Measurements from ENCODE around the gene ADORA3. TPM values are rescaled to one million over a fixed set of nuclear protein-coding genes. Genes with fewer than 3 reads are reported as not detected.
A peak's percentile ranks its signal among the peaks of the same experiment; 100 is the strongest.

Gene ADORA3
- total RNA-seq, 2 donors from 2014 or later: 2.1 to 4.7 TPM

GRCh38 chr1:111483166-111483565 lies 20.3 kb downstream of the ADORA3 start:
- DNase-seq (no peak), ATAC-seq (no peak)
- intact Hi-C loops (cut with DNase I, micrococcal nuclease): loop anchor here in 1 of 2 donors (5.0 kb wide), 1 partner anchor 289 kb away; no protein-coding TSS in a partner anchor

GRCh38 chr1:111481387-111482221 lies 21.8 kb downstream of the ADORA3 start:
- intact Hi-C loops (cut with DNase I, micrococcal nuclease): loop anchor here in 1 of 2 donors (5.0 kb wide), 1 partner anchor 291 kb away; no protein-coding TSS in a partner anchor
- DNase-seq (peak; percentile 68 to 81), ATAC-seq (peak; percentile 100)

DNA sequence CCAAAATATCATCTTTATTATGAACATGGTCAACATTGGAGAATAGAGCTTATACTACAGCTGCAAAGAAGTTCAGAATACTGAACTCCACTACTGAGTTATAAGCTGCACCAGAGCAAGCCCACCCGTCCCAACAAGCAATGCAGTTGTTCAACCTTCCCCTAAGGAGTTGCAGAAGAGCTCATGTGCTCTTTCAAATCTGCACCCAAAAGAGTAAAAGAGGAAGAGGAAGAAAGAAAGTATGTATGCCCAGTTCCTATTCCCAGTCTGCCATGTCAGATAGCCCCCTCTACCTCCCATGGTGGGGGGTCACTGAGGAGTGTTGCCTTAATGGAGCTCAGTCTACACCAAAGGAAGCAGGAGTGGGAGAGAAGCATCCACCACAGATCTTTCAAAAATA lies 22.8 kb downstream of the ADORA3 start:
- ATAC-seq (no peak), DNase-seq (no peak)
- intact Hi-C loops (cut with DNase I, micrococcal nuclease): loop anchor here in 1 of 2 donors (5.0 kb wide), 1 partner anchor 292 kb away; no protein-coding TSS in a partner anchor

- intact Hi-C loops (cut with DNase I, micrococcal nuclease): no loop called here
- DNase-seq (no peak), ATAC-seq (no peak)
Observed at GRCh38 chr1:111476761-111477309, 26.6 kb downstream of the ADORA3 start.

- intact Hi-C loops (cut with DNase I, micrococcal nuclease): no loop called here
- ATAC-seq (no peak), DNase-seq (no peak)
Observed at GRCh38 chr1:111476214-111476613, 27.2 kb downstream of the ADORA3 start.

GRCh38 chr1:111475701-111476100 lies 27.7 kb downstream of the ADORA3 start:
- DNase-seq: no peak
- no peak for ATAC-seq
- intact Hi-C loops (cut with DNase I, micrococcal nuclease): no loop called here

GRCh38 chr1:111474521-111474920 lies 28.9 kb downstream of the ADORA3 start:
- intact Hi-C loops (cut with DNase I, micrococcal nuclease): no loop called here
- no peak for DNase-seq
- ATAC-seq: no peak

- no peak for ATAC-seq
- intact Hi-C loops (cut with DNase I, micrococcal nuclease): no loop called here
Observed at GRCh38 chr1:111474106-111474505, 29.3 kb downstream of the ADORA3 start.

GRCh38 chr1:111471538-111471937 lies 31.9 kb downstream of the ADORA3 start:
- intact Hi-C loops (cut with DNase I, micrococcal nuclease): no loop called here
- ATAC-seq: no peak
- DNase-seq: no peak

More at GRCh38 chr1:111474106-111474505, 29.3 kb downstream of the ADORA3 start:
- DNase-seq: no peak

DNA sequence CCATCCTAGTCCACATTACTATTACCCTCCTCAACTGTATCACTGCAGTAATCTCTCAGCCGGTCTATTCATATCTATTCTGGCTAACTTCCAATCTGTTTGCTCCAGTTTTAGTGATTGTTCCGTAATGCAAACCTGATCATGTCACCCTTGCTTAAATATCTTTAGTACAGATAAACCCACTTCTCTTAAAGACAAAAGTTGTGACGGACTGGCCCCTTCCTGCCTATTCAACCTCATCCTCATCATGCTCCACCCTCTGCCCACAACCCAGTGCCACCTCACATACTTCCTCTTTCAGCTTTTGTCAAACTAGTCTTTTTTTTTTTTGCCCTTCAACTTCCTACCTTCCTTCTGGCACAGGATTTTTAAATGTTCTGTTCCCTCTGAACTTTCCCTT lies 32.4 kb downstream of the ADORA3 start:
- intact Hi-C loops (cut with DNase I, micrococcal nuclease): no loop called here
- DNase-seq (peak; percentile 35 to 64), ATAC-seq (peak; percentile 55)

DNA sequence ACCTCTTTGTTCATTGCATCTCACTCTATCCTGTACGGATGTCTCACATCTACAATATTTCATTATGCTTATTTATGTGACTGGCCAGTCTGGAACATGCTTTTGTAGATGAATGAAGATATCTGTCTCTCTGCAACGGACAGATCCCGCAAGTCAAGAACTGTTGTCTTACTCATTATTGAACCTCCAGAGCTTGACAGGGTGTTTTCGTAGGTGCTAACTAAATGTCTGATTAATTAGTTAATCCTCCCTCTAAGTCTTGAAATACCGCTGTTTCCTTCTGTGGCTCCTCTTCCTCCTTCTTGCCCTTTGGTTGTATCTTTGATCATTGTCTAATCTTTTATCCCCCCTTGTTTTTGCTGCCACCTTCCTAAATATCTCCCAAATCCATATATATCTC lies 32.8 kb downstream of the ADORA3 start:
- ATAC-seq: no peak
- intact Hi-C loops (cut with DNase I, micrococcal nuclease): no loop called here
- no peak for DNase-seq

DNA sequence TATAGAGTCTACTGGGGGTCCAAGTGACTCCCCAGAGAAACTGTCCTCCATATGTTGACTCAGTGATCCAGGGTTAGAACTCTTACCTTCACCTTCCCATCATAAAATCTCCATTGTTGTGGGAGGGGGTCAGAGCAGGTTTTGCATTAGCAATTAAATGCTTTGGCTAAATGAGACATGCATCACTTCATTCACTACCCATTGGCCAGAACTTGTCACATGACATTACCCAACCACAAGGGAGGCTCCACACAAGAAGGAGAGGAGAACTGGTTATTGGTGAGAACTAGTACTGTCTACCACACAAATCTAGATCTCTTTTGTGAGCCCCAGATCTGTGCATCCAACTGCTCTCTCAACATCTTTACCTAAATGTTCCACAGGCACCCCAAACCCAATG lies 33.9 kb downstream of the ADORA3 start:
- ATAC-seq (no peak), DNase-seq (no peak)
- intact Hi-C loops (cut with DNase I, micrococcal nuclease): no loop called here

- ATAC-seq: no peak
- intact Hi-C loops (cut with DNase I, micrococcal nuclease): no loop called here
Observed at GRCh38 chr1:111468717-111469100, 34.7 kb downstream of the ADORA3 start.

GRCh38 chr1:111467865-111468716 lies 35.3 kb downstream of the ADORA3 start:
- ATAC-seq: no peak
- DNase-seq: no peak
- intact Hi-C loops (cut with DNase I, micrococcal nuclease): no loop called here

More at GRCh38 chr1:111468717-111469100, 34.7 kb downstream of the ADORA3 start:
- DNase-seq: no peak

GRCh38 chr1:111466480-111466879 lies 37.0 kb downstream of the ADORA3 start:
- ATAC-seq: no peak
- intact Hi-C loops (cut with DNase I, micrococcal nuclease): no loop called here
- DNase-seq: no peak

GRCh38 chr1:111465754-111466153 lies 37.7 kb downstream of the ADORA3 start:
- intact Hi-C loops (cut with DNase I, micrococcal nuclease): no loop called here
- ATAC-seq (no peak), DNase-seq (no peak)

GRCh38 chr1:111463029-111463683 lies 40.3 kb downstream of the ADORA3 start:
- ATAC-seq (no peak), DNase-seq (no peak)
- intact Hi-C loops (cut with DNase I, micrococcal nuclease): no loop called here

- DNase-seq: no peak
- intact Hi-C loops (cut with DNase I, micrococcal nuclease): no loop called here
- no peak for ATAC-seq
Observed at GRCh38 chr1:111462370-111463028, 40.9 kb downstream of the ADORA3 start.
